HG03460 (cell line): Measurements from ENCODE around the gene TRAF2.
"Not testable (repeated sequence)": the region's sequence is repeated elsewhere in the genome, so short reads cannot be mapped to it uniquely, and the experiment has no call there.

Source experiments
- ATAC-seq: cut with Tn5 transposase; IDR thresholded peaks from one replicate; pipeline ENCODE4 v1.9.1; 2021; ENCODE audit not compliant: unreplicated experiment

The TRAF2 gene

DNA sequence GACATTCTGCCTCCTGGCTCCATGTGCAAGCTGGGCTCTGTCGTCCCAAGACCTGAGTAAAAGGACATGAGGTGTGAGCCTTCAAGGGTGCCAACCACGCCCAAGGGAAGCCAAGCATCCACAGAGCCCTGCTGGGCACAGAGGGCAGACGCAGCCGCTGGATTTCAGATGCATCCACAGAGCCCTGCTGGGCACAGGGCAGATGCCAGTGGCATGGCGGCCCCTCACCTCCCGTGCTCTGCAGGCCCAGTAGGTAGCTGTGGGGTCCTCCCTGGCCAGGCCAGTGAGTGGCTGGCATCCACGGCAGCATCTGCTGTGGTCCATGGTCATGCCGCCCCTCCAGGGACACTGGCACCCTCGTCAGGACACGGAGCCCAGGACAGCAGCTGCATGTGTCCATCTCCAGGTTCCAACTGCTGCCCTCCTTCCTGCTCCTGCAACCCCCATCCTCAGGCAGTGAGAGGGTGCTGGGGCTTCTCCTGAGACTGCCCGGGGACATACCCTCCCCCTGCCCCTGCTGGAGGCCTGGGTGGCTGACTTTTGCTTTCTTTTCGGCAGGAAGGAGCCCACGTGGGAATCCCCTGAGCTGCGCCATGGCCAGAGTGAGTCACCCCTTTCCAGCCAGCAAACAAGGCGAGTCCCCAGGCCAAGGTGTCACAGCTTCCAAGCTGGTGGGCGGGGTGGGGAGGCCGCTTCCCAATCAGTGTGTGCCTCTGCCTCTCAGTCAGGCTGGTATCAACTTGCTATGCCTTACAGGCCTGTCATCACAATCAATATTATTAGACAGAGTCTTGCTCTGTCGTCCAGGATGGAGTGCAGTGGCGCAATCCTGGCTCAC lies 4.0 kb upstream of the TRAF2 start:
- ATAC-seq: peak; percentile 30

DNA sequence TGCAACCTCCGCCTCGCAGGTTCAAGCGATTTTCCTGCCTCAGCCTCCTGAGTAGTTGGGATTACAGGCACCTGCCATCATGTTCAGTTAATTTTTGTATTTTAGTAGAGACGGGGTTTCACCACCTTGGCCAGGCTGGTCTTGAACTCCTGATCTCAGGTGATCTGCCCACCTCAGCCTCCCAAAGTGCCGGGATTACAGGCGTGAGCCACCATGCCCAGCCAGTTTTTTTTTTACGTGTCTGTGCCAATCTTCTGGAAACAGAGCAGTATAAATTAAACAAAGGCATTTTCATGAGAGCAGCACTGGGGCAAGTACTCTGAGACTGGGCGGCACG lies 3.4 kb upstream of the TRAF2 start:
- ATAC-seq: not testable (repeated sequence)

DNA sequence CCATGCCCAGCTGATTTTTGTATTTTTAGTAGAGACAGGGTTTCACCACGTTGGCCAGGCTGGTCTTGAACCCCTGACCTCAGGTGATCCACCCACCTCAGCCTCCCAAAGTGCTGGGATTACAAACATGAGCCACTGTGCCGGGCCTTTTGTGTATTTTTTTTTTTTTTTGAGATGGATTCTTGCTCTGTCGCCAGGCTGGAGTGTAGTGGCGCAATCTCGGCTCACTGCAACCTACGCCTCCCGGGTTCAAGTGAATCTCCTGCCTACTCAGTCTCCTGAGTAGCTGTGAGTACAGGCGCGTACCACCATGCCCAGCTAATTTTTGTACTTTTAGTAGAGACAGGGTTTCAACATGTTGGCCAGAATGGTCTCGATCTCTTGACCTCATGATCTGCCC lies 2.6 kb upstream of the TRAF2 start:
- not testable (repeated sequence) for ATAC-seq

DNA sequence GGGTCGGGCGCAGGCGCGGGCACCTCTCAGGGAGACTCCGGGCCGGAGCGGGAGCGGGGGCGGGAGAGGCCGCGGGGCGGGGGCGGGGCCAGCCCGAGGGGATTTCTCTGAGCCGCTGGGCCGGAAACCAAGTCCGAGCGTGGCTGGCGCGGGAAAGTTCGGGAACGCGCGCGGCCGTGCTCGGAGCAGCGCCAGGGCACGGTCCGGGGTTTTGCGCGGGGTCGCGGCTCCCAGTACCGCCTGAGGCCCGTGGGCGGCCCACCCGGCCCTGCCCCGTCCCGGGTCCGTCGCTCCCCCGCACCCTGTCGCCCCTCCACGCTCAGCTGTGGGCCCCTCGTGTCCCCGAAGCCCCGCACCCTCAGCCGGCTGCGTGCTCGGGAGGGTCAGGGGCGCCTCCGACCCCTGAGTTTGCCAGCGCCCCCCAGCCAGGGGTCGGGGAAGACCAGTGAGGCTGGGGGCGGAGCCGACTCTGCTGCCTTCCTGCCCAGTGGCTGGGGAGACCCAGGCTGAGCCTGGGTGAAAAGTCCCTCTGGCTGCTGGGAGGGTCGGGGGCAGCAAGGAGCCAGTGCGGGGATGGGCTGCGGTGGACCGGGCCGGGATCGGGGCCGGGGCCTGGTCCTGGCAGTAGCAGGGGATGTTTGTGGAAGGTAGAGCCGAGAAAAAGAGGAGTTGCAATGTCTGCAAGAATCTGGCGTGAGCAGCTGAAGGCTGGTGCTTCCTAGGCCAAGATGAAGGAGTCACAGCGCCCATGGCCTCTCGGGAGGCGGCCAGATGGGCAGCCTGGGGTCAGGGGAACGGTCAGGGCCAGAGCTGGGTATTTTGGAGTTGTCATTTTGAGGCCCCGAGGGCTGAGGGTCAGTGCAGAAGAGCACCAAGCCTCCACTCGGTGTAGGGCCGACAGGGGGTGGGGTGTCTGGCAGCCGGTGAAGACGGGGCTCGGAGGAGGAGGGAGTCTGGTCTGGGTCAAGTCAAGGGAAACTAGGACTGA lies 588 bp downstream of the TRAF2 start:
- peak; percentile 34 for ATAC-seq

DNA sequence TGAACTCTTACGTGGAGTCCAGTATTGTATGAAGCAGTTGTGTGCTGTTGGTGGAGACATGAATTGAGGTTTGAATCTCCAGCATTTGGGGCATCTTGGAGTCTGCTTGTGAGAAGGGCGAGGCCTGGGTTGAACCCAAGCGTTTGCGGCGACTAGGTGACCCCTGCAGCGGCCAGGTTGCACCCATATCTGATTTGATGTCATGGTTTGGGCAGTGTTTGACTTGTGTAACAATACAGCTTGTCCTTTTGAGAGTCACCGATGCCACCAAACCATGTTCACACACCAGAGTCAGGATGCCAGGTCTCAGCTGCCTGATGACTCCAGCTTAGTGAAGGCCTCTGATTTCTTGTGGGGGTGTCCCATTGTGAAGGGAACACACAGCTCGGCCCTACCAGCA lies 2.1 kb downstream of the TRAF2 start:
- ATAC-seq: no peak

DNA sequence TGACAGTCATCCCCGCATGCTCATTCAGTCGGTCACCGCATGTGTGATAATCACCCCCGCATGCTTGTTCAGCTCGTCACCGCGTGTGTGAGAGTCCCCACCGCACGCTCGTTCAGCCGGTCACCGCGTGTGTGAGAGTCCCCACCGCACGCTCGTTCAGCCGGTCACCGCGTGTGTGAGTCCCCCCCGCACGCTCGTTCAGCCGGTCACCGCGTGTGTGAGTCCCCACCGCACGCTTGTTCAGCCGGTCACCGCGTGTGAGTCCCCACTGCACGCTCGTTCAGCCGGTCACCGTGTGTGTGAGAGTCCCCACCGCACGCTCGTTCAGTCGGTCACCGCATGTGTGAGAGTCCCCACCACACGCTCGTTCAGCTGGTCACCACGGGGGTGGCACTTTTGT lies 3.5 kb downstream of the TRAF2 start:
- no peak for ATAC-seq

DNA sequence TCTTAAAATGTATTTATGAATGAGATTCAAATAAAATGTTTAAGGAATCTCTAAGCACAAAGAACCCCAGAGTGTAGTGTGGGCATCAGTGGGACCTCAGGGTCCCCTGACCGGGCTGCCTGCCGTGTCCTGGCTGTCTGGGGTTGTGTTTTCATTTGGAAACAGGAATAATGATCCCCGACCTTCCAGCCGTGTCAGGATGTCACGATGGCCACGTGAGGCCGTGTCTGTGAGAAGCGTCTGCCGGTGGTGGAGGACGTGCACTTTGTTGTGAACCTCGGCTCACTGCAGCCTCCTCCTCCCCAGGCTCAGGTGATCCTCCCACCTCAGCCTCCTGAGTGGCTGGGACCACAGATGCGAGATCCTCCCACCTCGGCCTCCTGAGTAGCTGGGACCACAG lies 4.3 kb downstream of the TRAF2 start:
- ATAC-seq: no peak

DNA sequence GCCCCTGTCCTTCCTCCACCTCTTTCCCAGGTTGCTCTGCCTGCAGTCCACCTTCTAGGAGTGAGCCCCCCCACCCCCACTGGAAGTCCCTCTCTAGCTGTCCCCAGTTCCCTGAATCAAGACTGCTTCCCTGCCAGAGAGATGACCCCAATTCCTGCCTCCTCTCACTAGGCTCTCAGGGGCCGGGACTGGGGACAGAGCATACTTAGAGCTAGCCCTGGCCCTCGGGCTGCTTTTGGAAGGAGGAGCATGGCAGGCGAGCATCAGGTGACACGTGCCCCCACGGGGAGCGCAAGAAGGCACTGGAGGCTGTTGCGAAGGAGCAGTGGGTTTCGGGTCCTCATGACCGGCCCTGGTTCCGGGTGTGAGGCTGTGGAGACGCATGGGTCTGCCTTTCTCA lies 9.7 kb downstream of the TRAF2 start:
- no peak for ATAC-seq

DNA sequence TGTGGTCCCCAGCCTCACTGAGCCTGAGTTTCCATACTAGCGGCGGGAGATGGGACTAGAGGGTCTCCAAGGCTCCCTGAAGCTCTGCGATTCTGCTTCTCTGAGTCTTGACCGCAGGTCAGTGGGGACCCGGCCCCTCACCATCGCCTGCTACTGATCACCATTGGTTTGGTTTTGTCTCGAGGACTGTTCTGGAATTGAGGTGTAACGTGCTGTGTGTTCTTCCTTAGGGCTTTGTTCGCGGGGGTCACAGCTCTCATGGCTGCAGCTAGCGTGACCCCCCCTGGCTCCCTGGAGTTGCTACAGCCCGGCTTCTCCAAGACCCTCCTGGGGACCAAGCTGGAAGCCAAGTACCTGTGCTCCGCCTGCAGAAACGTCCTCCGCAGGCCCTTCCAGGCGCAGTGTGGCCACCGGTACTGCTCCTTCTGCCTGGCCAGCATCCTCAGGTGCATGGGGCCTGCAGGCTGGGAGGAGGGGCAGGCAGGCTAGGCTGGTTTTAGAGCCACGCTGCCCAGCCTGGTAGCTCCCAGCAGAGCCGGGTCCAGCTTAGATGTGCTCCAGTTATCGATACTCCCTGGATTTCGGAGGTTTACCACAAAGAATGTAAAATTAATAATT lies 12.3 kb downstream of the TRAF2 start:
- ATAC-seq: no peak

DNA sequence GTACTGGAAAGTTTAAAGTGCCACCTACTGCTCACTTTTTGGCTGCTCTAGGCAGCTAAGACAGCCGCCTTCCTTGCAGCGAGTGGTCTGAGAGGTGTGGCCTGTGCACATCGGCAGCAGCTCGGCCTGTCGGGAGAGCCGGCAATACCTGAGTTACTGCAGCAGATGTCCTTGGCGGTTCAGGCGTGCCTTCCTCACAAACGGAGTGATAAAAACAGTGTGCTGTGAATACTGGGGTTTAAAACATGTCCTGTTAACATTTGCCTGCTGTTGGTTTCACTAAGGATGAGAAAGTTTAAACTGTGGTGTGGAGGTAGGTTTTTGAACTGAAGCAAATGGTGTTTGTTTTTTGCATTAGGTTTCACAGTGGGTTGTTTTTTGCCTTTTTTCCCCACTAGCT lies 12.9 kb downstream of the TRAF2 start:
- no peak for ATAC-seq

DNA sequence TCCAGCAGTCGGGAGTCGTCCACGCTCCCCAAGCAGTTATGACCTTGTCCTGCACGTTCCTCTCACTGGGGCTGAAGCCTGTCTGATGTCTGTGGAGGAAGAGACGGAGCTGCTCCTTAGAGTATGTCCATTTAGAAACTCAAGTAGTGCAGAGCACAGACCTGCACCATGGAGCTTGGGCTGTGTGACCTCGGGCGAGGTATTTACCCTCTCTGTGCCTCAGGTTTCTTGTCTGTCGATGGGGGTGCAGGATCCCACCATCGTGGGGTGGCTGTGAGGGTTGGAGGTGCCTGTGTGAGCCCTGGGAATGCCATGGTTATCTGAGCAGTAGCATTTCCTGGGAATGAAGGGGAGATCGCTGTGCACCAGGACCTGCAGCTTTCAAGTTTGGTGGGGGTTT lies 14.2 kb downstream of the TRAF2 start:
- ATAC-seq: no peak

DNA sequence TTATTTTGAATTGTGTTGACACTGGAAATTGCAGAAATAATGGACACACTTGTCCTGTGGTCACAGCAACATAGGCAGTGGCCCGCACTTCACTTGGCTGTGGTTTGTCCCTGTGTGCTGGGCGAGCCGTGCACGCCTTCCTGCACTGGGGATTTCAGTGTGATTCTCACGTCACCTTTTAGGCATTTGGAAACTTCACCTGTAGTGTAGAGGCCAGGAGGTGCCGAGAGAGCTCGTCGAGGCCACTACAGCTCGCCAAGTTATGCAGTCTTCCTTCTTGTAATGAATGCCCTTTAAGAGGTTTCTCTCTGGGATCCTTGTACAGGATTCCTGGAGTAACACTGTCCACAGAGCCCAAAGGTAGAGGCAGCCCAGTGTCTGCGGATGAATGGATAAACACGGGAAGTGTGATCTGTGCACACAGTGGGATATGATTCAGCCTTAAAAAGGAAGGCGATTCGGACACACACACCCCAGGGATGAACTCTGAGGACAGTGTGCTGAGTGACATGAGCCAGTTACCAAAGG lies 14.7 kb downstream of the TRAF2 start:
- ATAC-seq: no peak

DNA sequence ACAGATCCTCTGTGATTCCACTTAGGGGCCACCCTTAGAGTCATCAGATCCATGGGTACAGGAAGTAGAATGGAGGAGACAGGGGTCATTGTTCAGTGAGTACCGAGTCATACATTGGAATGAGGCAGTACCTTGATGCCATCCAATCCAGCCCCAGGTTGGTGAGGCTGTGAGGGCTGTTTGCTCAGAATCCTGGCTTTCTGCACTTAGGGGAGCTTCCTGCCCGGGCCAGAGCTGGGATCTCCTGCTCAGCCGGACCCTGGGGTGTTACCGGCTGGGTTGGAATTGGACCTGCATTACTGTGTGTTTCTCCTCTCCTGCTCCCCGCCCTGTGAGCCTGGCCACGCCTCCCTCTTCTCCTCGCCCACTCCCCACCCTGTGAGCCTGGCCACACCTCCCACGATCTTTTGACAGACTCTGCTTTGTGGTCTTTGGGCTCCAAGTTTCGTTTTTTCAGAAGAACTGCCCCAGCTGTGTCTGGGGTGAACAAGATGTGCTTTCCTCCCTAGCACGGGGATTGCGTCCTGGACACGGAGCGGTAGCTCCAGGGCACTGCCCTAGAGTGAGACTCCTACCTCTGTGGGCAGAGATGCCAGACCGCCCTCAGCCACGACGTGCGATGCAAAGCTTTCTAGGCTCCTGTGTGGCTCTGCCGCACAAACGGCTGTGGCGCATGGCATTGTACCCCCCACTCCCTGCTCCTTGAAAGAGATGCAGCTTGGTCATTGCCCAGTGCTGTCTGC lies 15.4 kb downstream of the TRAF2 start:
- ATAC-seq: peak; percentile 48

DNA sequence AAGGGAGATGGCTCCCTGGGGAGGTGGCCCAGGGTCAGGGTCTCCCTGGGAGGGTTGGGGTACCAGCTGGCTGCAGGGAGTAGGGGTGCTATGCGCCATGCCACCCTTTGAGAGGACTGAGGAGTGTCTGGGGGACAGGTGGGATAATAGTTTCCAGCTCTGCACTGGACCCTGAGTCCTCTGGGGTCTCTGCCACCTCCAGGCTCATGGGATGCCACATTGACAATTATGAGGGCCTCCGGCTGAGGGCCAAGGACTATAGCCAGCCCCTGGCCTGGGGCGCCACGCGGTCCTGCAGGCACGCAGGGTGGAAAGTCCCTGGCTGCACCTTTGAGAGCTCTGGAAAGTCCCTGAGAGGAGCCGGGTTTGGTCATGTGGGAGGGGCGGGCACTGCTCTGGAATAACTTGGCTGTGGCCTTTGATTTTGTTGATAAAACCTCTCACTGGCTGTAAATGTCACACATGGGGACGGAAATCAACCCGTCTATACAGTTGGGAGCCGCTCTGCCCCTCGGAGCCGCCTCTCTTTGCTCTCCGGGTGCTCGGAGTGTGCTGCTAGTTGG lies 16.0 kb downstream of the TRAF2 start:
- ATAC-seq: peak; percentile 44

DNA sequence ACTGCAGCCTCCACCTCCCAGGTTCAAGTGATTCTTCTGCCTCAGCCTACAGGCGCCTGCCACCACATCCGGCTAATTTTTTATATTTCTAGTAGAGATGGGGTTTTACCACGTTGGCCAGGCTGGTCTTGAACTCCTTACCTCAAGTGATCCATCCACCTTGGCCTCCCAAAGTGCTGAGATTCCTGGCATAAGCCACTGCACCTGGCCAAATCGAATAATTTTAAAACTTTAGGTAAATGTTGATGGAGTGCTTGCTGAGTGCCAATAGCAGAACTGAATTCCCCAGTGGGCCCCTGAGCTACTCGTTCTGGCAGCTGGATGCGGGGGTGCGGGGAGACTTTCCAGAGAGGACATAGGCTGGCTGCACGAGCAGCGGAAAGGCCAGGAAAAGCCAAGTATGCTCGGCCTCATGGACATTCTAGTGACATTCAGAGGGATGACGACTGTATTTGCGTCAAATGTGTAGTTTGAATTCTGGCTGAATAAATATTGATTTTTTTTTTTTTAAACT lies 16.8 kb downstream of the TRAF2 start:
- ATAC-seq: no peak

DNA sequence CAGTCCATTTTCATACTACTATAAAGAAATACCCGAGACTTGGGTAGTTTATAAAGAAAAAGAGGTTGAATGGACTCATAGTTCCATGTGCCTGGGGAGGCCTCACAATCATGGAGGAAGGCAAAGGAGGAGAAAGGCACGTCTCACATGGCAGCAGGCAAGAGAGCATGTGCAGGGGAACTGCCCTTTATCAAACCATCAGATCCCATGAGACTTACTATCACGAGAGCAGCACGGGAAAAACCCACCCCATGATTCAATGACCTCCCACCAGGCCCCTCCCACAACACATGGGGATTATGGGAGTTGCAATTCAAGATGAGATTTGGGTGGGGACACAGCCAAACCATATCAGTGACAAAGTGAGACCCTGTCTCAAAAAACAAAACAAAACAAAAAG lies 19.9 kb downstream of the TRAF2 start:
- ATAC-seq: no peak

DNA sequence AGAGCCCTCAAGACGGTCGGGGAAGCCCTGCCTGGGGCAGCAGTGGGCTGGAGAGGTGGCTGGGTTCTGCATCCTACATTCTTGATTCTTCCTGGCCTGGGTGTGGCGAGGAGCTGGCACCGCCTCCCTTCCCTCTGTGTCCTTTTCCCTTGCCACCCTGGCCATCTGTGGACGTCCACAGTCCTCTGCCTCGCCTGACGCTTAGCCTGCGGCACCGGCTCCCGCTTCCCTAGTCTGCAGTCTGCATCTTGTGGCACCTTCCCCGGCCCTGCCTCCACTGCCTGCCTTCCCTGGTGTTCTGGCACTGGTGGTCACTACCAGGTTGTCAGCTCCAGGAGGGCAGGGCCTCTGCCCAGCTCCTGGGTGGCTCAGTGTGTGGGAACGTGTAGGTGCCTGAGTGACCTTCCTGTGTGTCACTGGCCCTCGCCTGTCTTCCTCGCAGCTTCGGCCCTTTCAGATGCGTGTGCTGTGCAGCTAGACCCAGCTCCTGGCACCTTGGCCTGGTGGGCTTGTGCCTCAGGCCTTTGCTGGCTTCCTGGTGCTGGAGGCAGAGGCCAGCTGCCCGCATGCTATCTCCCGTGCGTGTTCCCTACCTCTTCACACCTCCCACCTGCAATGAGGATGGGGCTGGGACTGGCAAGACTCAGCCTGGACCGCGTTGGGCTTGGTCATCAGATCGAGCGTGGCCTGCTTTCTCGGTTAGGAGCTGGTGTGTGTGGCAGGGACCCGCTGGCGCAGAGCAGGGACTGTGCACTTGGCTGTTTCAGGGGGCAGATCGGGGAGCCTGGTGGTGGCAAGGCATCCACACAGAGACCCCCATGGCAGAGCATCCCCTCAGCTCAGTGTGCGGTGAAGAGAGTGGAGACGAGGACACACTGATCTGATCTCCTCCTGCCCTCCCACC lies 20.9 kb downstream of the TRAF2 start:
- ATAC-seq: no peak

DNA sequence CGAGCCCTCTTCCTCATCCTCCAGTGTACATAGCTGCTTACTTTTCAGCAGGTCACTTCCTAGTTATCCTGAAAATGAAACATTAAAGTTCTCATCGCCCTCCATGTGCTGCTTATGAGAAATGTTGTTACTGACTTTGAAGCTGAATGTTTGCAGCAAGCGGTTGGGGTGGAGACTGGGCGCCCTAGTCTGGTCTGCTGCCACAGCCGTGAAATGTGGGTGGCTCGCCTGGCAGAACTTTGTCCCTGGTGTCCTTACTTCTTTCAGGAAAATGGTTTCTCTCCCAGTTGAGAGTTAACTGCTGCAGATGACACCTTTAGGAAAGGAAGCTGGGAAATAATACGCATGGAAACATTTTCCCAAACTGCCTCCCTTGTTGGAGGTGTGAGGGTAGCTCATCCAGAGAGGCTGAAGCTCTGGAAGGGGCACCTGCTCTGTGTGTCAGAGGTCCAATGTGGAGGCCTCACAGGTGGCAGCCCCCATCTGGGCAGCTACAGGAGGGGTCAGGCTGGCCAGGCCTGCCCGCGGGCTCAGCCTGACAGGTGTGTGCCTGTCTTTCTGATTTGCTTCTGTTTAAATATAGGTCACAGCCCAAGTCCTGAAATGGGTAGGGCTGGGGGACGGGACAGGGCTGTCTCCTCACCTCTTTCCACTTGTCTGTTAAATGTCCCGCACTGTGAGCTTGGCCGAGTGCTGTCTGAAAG lies 24.0 kb downstream of the TRAF2 start:
- no peak for ATAC-seq

DNA sequence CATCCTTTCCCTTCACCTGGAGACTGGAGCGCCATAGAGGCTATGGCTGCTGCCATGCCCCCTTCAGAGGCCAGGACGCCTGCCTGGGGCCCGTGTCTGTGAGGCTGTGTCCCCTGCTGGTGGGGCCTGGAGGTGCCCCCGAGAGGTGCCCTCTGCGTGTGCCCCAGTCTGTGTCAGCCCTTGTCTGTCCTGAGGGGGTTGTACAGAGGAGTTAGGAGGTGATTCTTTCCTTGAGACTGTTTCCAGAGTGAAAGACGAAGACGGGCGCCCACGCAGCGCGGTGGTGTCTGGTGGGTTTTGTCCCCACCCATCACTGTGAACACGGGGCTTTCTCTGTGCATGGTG lies 24.6 kb downstream of the TRAF2 start:
- no peak for ATAC-seq
